Naive thymus-derived CD4-positive, alpha-beta T cell (primary cell): ENCODE data around the gene SRP54. TPM values are rescaled to one million over a fixed set of nuclear protein-coding genes. Genes with fewer than 3 reads are reported as not detected.

Experiments used
- ATAC-seq: fragments of 150-1000 bp; cut with Tn5 transposase; 2 replicates; pipeline ENCODE4 v1.10.0; 2021; ENCODE audit warnings: mild to moderate bottlenecking, moderate library complexity
- CTCF ChIA-PET: fragments of 350-600 bp; sonication (Branson Sonifier 250); formaldehyde crosslinking; loops from one replicate; lab custom pipeline; 2021; ENCODE audit warnings: antibody characterized with exemption; lab: Charles Lee
- POLR2A ChIA-PET: fragments of 350-600 bp; sonication (Branson Sonifier 250); formaldehyde crosslinking; loops from one replicate; lab custom pipeline; 2021; ENCODE audit warnings: antibody characterized with exemption, inconsistent platforms; lab: Charles Lee
- DNase-seq, 9 donors: peaks; one replicate each; pipeline versions ENCODE4 v3.0.0 to v3.0.0-alpha.2; 2020 to 2022; ENCODE audit warnings: mixed read lengths in 1 of 9
- H3K27ac ChIP-seq: one replicate; pipeline ENCODE4 v1.7.0; 2013; ENCODE audit warnings: mild to moderate bottlenecking, low read depth, low read length, moderate library complexity
- H3K27me3 ChIP-seq, 2 donors: one replicate each; pipeline ENCODE4 v1.7.0; 2013; ENCODE audit warnings: low read length in 2 of 2, mild to moderate bottlenecking in 2 of 2, moderate library complexity in 2 of 2; ENCODE audit not compliant: control insufficient read depth in 2 of 2, insufficient read depth in 2 of 2
- H3K36me3 ChIP-seq, 3 experiments: 1 replicate in 2 of 3; 2 replicates in 1 of 3; pipeline ENCODE4 v1.7.0; 2013; ENCODE audit warnings: low read length in 3 of 3, mild to moderate bottlenecking in 3 of 3, moderate library complexity in 1 of 3; ENCODE audit not compliant: insufficient read depth in 3 of 3, control insufficient read depth in 2 of 3
- H3K4me1 ChIP-seq, 2 donors: one replicate each; pipeline ENCODE4 v1.7.0; 2013; ENCODE audit warnings: low read length in 2 of 2, mild to moderate bottlenecking in 2 of 2, moderate library complexity in 1 of 2; ENCODE audit not compliant: control insufficient read depth in 2 of 2, insufficient read depth in 2 of 2
- H3K4me3 ChIP-seq: 2 replicates; pipeline ENCODE4 v1.7.0; 2013; ENCODE audit warnings: mild to moderate bottlenecking, low read length
- H3K9me3 ChIP-seq, 3 experiments: 1 replicate in 2 of 3; 2 replicates in 1 of 3; pipeline ENCODE4 v1.7.0; 2013; ENCODE audit warnings: low read length in 3 of 3; ENCODE audit not compliant: control insufficient read depth in 2 of 3
- H3K27ac Mint-ChIP-seq, 9 donors: one replicate each; pipeline ENCODE4 v1.8.0; 2020 to 2022; ENCODE audit warnings: mixed read lengths in 9 of 9, mild to moderate bottlenecking in 8 of 9, moderate library complexity in 5 of 9, inconsistent platforms in 2 of 9
- H3K27me3 Mint-ChIP-seq, 5 donors: one replicate each; pipeline ENCODE4 v1.8.0; 2021 to 2022; ENCODE audit warnings: mixed read lengths in 5 of 5, mild to moderate bottlenecking in 1 of 5
- H3K36me3 Mint-ChIP-seq, 5 donors: one replicate each; pipeline ENCODE4 v1.8.0; 2020 to 2022; ENCODE audit warnings: mixed read lengths in 5 of 5, mild to moderate bottlenecking in 3 of 5, inconsistent platforms in 1 of 5
- H3K4me1 Mint-ChIP-seq, 7 donors: one replicate each; pipeline ENCODE4 v1.8.0; 2020 to 2022; ENCODE audit warnings: mixed read lengths in 7 of 7, mild to moderate bottlenecking in 3 of 7, inconsistent platforms in 1 of 7
- H3K4me3 Mint-ChIP-seq, 10 donors: one replicate each; pipeline ENCODE4 v1.8.0; 2020 to 2022; ENCODE audit warnings: mild to moderate bottlenecking in 10 of 10, mixed read lengths in 10 of 10, moderate library complexity in 6 of 10, inconsistent platforms in 2 of 10
- H3K9me3 Mint-ChIP-seq, 11 donors: one replicate each; pipeline ENCODE4 v1.8.0; 2020 to 2022; ENCODE audit warnings: mixed read lengths in 11 of 11, mild to moderate bottlenecking in 4 of 11, inconsistent platforms in 1 of 11, moderate library complexity in 1 of 11
- intact Hi-C, 2 donors: fragments of 100-400 bp; cut with micrococcal nuclease; formaldehyde crosslinking; loops; one replicate each; pipeline ENCODE4 v1.15.1; 2023
- polyA plus RNA-seq, 2 donors: library from polyadenylated mRNA; unstranded; fragments of 300-500 nt; fragmentation: Illumina TruSeq; gene quantifications; one replicate each; pipeline ENCODE4 v1.2.3, GENCODE V29; 2021
- total RNA-seq, 6 experiments: library from RNA in 5 of 6; stranded (reverse) in 5 of 6; gene quantifications; 1 replicate in 5 of 6; 2 replicates in 1 of 6; pipeline ENCODE4 v1.2.3 and lab custom pipeline; 2021 to 2026

Gene SRP54
- total and polyA plus RNA-seq, 7 experiments from 2014 or later: 34.2 to 61.4 (median 40.0) TPM

DNA sequence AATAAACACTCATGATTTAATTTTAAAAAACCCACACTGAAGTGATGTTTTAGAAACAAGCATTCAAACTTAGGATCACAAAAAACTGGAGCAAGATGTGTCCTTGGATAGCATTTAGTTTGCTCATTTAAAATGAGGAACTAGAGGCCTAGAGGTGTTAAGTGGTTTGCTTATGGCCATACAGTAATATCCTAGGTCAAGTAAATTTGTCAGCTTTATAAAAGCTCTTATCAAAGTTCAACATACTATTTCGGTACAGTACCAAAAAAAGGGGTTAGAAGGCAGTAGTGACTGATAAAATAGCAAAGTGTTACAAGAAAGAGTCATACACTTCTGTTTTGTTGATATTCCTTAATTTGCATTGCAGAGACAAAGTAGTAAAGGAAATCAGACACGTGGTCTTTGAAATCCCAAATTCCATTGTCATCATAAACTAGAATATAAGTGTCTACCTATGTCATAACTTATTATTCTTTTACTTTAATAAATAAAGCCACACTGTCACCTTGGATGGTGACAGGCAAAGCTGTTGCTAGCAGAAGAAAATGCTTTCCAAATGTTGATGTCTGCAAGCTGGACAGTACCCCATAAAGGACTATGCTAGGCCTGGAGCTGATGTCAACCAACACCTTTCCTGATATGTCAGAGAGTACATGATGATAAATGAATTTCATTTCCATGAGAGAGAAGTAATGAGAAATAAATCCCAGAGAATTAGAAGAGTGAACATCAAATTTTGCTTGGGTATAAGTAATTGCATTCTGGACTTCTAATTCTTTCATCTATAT, 17.6 kb upstream of the SRP54 start:
- ChIA-PET POLR2A (no interaction called here), CTCF (no interaction called here)
- ATAC-seq (no peak), DNase-seq (no peak)
- Histone ChIP-seq H3K27me3 (no peaks in the 10 kb centered on the region), H3K9me3 (no peaks in the 10 kb centered on the region), H3K4me1 (no peaks in the 10 kb centered on the region), H3K4me3 (no peak overlapping the region), H3K36me3 (peaks cover 6 to 36% (median 6%) of the 10 kb centered on the region in 3 experiments), H3K27ac (no peak overlapping the region)
- Mint-ChIP-seq H3K36me3 (peaks cover 0 to 28% (median 15%) of the 10 kb centered on the region in 5 donors), H3K27ac (peak overlapping the region in 4 of 9 donors; percentile 11 to 75 (median 47)), H3K27me3 (no peaks in the 10 kb centered on the region), H3K4me1 (peaks cover 0 to 20% (median 6%) of the 10 kb centered on the region in 7 donors), H3K4me3 (no peak overlapping the region), H3K9me3 (no peaks in the 10 kb centered on the region)
- intact Hi-C loops: no loop called here

DNA sequence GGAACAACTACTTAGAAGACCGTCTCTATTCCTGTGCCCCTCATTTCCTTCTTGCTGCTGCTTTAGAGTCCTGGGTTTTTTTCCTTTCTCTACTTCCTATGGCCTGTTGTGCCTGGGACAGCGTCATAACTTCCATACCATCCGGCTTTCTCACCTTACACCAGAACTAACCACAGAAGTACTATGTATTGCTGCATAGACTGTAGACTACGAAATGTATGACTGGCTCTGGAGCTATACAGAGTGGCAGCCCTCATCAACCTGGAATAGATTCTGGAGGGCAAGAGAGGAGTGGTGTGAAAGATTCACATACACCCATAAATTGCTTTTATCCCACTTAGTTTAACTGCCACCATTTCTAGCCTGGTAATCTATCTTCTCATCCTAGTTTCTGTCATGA, 16.9 kb upstream of the SRP54 start:
- Histone ChIP-seq H3K27ac (no peak overlapping the region), H3K36me3 (peaks cover 6 to 38% (median 9%) of the 10 kb centered on the region in 3 experiments), H3K4me3 (no peak overlapping the region), H3K4me1 (no peaks in the 10 kb centered on the region), H3K27me3 (no peaks in the 10 kb centered on the region), H3K9me3 (no peaks in the 10 kb centered on the region)
- H3K27me3 Mint-ChIP-seq: no peaks in the 10 kb centered on the region
- POLR2A ChIA-PET: interaction anchor here (0.6 kb wide), 1 partner anchor 72 kb away, joined by 3 read pairs; no protein-coding TSS in a partner anchor
- intact Hi-C loops: loop anchor here in 1 of 2 donors (1.0 kb wide), 1 partner anchor 16 kb away; the partner anchor contains the start of gene SRP54
- peak overlapping the region in 7 of 9 donors; percentile 4 to 59 (median 38) for H3K27ac Mint-ChIP-seq
- no peak overlapping the region for H3K4me3 Mint-ChIP-seq
- peaks cover 0 to 28% (median 15%) of the 10 kb centered on the region in 5 donors for H3K36me3 Mint-ChIP-seq
- CTCF ChIA-PET: no interaction called here
- DNase-seq: no peak
- ATAC-seq: no peak
- H3K9me3 Mint-ChIP-seq: no peaks in the 10 kb centered on the region
- peaks cover 0 to 18% (median 6%) of the 10 kb centered on the region in 7 donors for H3K4me1 Mint-ChIP-seq

DNA sequence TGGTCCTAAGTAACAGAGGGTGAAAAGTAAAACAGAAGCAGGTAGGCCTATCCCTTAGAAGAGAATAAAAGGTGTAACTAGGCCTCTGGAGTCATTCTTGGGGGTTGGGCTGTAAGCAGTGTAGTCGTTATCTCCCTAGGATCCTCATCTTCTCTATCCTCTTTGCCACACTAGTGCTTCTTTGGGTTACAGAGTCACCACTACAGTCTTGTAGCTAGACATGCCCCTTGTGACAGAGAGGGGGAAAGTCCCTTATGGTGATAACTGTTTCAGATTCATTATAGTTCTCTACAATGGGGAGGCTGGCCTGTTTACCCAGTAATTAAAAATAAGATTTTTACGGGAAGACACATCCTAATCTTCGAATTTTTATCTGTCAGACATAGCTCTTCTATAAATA, 16.4 kb upstream of the SRP54 start:
- no peak for ATAC-seq
- intact Hi-C loops: loop anchor here in 1 of 2 donors (1.0 kb wide), 1 partner anchor 16 kb away; the partner anchor contains the start of gene SRP54
- ChIA-PET POLR2A (interaction anchor here (0.6 kb wide), 1 partner anchor 72 kb away, joined by 3 read pairs; no protein-coding TSS in a partner anchor), CTCF (no interaction called here)
- Mint-ChIP-seq H3K9me3 (no peaks in the 10 kb centered on the region), H3K4me1 (peaks cover 0 to 18% (median 7%) of the 10 kb centered on the region in 7 donors), H3K27me3 (no peaks in the 10 kb centered on the region), H3K4me3 (no peak overlapping the region), H3K27ac (peak overlapping the region in 6 of 9 donors; percentile 4 to 81 (median 50)), H3K36me3 (peaks cover 2 to 31% (median 19%) of the 10 kb centered on the region in 5 donors)
- Histone ChIP-seq H3K4me3 (no peak overlapping the region), H3K9me3 (no peaks in the 10 kb centered on the region), H3K36me3 (peaks cover 6 to 40% (median 9%) of the 10 kb centered on the region in 3 experiments), H3K4me1 (no peaks in the 10 kb centered on the region), H3K27me3 (no peaks in the 10 kb centered on the region), H3K27ac (no peak overlapping the region)
- no peak for DNase-seq

DNA sequence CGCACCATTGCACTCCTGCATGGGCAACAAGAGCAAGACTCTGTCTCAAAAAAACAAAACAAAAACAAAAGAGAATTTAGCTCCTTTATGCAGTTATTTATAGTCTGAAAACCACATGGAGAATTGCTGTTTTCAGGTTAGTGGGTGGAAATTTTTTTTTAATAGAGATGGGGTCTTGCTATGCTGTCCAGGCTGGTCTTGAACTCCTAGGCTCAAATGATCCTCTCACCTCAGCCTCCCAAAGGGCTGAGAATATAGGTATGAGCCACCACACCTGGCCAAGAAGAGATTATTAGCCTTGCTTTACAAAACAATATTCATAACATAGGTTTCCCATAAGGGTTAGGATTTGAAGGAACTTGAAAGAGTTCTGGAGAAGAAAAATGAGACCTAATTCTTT, 12.1 kb upstream of the SRP54 start:
- peak overlapping the region in 1 of 9 donors; percentile 62 for H3K27ac Mint-ChIP-seq
- peaks cover 8 to 41% (median 26%) of the 10 kb centered on the region in 5 donors for H3K36me3 Mint-ChIP-seq
- no peaks in the 10 kb centered on the region for H3K9me3 ChIP-seq
- intact Hi-C loops: no loop called here
- ChIA-PET CTCF (no interaction called here), POLR2A (interaction anchor here (1.0 kb wide), 1 partner anchor 24 kb away, joined by 4 read pairs; no protein-coding TSS in a partner anchor)
- no peak overlapping the region for H3K4me3 ChIP-seq
- no peak overlapping the region for H3K27ac ChIP-seq
- H3K4me1 Mint-ChIP-seq: peaks cover 2 to 39% (median 32%) of the 10 kb centered on the region in 7 donors
- H3K4me3 Mint-ChIP-seq: no peak overlapping the region
- ATAC-seq: no peak
- no peaks in the 10 kb centered on the region for H3K27me3 Mint-ChIP-seq
- H3K4me1 ChIP-seq: no peaks in the 10 kb centered on the region
- peaks cover 6 to 39% (median 6%) of the 10 kb centered on the region in 3 experiments for H3K36me3 ChIP-seq
- DNase-seq: no peak
- no peaks in the 10 kb centered on the region for H3K27me3 ChIP-seq
- H3K9me3 Mint-ChIP-seq: no peaks in the 10 kb centered on the region

DNA sequence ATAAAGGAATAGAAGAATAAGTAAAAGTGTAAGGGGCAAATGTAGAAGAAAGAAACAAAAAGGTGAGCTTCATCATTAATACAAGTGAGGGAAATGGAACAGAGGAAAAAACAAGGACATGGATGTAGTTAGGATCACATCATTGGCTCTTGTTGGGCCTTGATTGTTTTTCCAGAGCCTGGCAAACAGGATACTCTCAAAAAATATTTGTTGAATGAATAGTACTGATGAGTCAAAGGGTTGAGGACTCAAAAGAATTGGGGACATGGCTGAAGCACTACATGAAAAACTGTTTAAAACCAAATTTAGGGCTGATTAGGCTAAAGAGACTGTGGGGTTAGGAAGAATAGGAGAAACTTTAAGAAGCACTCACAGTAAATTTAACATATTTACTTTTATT, 11.4 kb upstream of the SRP54 start:
- H3K36me3 ChIP-seq: peaks cover 3 to 32% (median 6%) of the 10 kb centered on the region in 3 experiments
- POLR2A ChIA-PET: interaction anchor here (1.6 kb wide), 1 partner anchor 10 kb away, joined by 7 read pairs; no protein-coding TSS in a partner anchor
- H3K4me1 ChIP-seq: no peaks in the 10 kb centered on the region
- Mint-ChIP-seq H3K36me3 (peaks cover 8 to 34% (median 19%) of the 10 kb centered on the region in 5 donors), H3K4me3 (no peak overlapping the region), H3K27ac (peak overlapping the region in 2 of 9 donors; percentile 4 to 18), H3K27me3 (no peaks in the 10 kb centered on the region), H3K9me3 (no peaks in the 10 kb centered on the region), H3K4me1 (peaks cover 5 to 42% (median 35%) of the 10 kb centered on the region in 7 donors)
- no peaks in the 10 kb centered on the region for H3K27me3 ChIP-seq
- no peak overlapping the region for H3K4me3 ChIP-seq
- no peak overlapping the region for H3K27ac ChIP-seq
- CTCF ChIA-PET: no interaction called here
- intact Hi-C loops: no loop called here
- ATAC-seq (no peak), DNase-seq (no peak)
- no peaks in the 10 kb centered on the region for H3K9me3 ChIP-seq

DNA sequence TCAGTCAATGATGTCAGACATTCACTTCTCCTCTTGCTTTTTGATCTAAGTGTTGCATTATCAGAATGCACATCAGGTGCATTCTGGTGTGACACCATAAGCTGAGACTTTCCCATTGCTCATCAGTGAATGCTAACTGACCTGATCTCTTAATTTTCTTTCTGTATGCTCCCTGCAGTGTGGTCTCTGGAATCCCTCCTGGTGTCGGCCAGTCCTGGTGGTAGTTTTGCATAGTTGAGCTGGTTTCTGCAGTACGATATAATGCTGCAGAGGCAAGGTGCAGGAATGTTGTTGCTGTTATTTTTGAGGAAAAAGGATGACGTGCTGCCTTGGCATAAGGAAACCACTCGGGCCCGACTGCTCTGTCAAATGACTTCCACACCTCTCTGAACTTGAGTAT, 11.0 kb upstream of the SRP54 start:
- no peak for DNase-seq
- Mint-ChIP-seq H3K36me3 (peaks cover 8 to 36% (median 17%) of the 10 kb centered on the region in 5 donors), H3K27me3 (no peaks in the 10 kb centered on the region), H3K27ac (peak overlapping the region in 3 of 9 donors; percentile 4 to 46 (median 38)), H3K4me1 (peaks cover 5 to 46% (median 39%) of the 10 kb centered on the region in 7 donors), H3K9me3 (no peaks in the 10 kb centered on the region), H3K4me3 (no peak overlapping the region)
- no peaks in the 10 kb centered on the region for H3K4me1 ChIP-seq
- no peaks in the 10 kb centered on the region for H3K27me3 ChIP-seq
- no peak overlapping the region for H3K4me3 ChIP-seq
- intact Hi-C loops: no loop called here
- POLR2A ChIA-PET: interaction anchor here (1.6 kb wide), 1 partner anchor 9 kb away, joined by 7 read pairs; no protein-coding TSS in a partner anchor
- H3K36me3 ChIP-seq: peaks cover 3 to 28% (median 6%) of the 10 kb centered on the region in 3 experiments
- no peak for ATAC-seq
- no peaks in the 10 kb centered on the region for H3K9me3 ChIP-seq
- CTCF ChIA-PET: no interaction called here
- H3K27ac ChIP-seq: no peak overlapping the region
